ENCODE results near the gene GID8. TPM values are rescaled to one million over a fixed set of nuclear protein-coding genes. Genes with fewer than 3 reads are reported as not detected.

Gene GID8
- total RNA-seq, 2 experiments from 2014 or later = 30.7 to 39.9 TPM

GRCh38 chr20:62902926-62903615 lies 34.9 kb upstream of the GID8 start:
- CTCF ChIA-PET = interaction anchor here (0.6 to 8.3 kb wide), 12 partner anchors 9 to 106 kb away, joined by 3 to 140 read pairs (median 5); no protein-coding TSS in a partner anchor
- POLR2A ChIA-PET = interaction anchor here (0.8 to 0.9 kb wide), 2 partner anchors 15 to 17 kb away, joined by 3 to 6 read pairs; no protein-coding TSS in a partner anchor

GRCh38 chr20:62905536-62906117 lies 32.3 kb upstream of the GID8 start:
- CTCF ChIA-PET = interaction anchor here (0.7 kb wide), 1 partner anchor 816 kb away, joined by 3 read pairs; no protein-coding TSS in a partner anchor
- POLR2A ChIA-PET = no interaction called here
- H3K36me3 Mint-ChIP-seq (ENCODE audit: low read depth) = peaks cover 73% of the 10 kb centered on the region
- DNase-seq (no peak), ATAC-seq (no peak)
- H3K9me3 Mint-ChIP-seq (ENCODE audit: low read depth) = no peaks in the 10 kb centered on the region
- H3K4me3 Mint-ChIP-seq = no peak overlapping the region
- intact Hi-C loops (cut with DNase I, micrococcal nuclease) = no loop called here
- peaks cover 19% of the 10 kb centered on the region for H3K4me1 Mint-ChIP-seq
- no peaks in the 10 kb centered on the region for H3K27me3 Mint-ChIP-seq
- H3K27ac Mint-ChIP-seq = no peak overlapping the region

More at GRCh38 chr20:62902926-62903615, 34.9 kb upstream of the GID8 start:
- Mint-ChIP-seq H3K4me1 (peaks cover 41% of the 10 kb centered on the region), H3K4me3 (no peak overlapping the region), H3K36me3 (ENCODE audit: low read depth) (peaks cover 54% of the 10 kb centered on the region), H3K9me3 (ENCODE audit: low read depth) (no peaks in the 10 kb centered on the region), H3K27me3 (no peaks in the 10 kb centered on the region), H3K27ac (peak overlapping the region; percentile 39)
- ATAC-seq = no peak
- DNase-seq = peak; percentile 30
- intact Hi-C loops (cut with DNase I, micrococcal nuclease) = loop anchor here in 1 of 2 experiments (5.0 kb wide), 1 partner anchor 104 kb away; the partner anchor contains the start of gene BHLHE23

GRCh38 chr20:62906209-62906608 lies 31.7 kb upstream of the GID8 start:
- DNase-seq (no peak), ATAC-seq (no peak)
- no peaks in the 10 kb centered on the region for H3K27me3 Mint-ChIP-seq
- H3K27ac Mint-ChIP-seq = no peak overlapping the region
- CTCF ChIA-PET = interaction anchor here (1.1 kb wide), 1 partner anchor 21 kb away, joined by 3 read pairs; no protein-coding TSS in a partner anchor
- peaks cover 13% of the 10 kb centered on the region for H3K4me1 Mint-ChIP-seq
- POLR2A ChIA-PET = no interaction called here
- peaks cover 78% of the 10 kb centered on the region for H3K36me3 Mint-ChIP-seq (ENCODE audit: low read depth)
- no peak overlapping the region for H3K4me3 Mint-ChIP-seq
- no peaks in the 10 kb centered on the region for H3K9me3 Mint-ChIP-seq (ENCODE audit: low read depth)
- intact Hi-C loops (cut with DNase I, micrococcal nuclease) = no loop called here

- Mint-ChIP-seq H3K9me3 (ENCODE audit: low read depth) (no peaks in the 10 kb centered on the region), H3K4me3 (no peak overlapping the region), H3K4me1 (peaks cover 11% of the 10 kb centered on the region), H3K27ac (peak overlapping the region; percentile 58), H3K36me3 (ENCODE audit: low read depth) (peaks cover 81% of the 10 kb centered on the region), H3K27me3 (no peaks in the 10 kb centered on the region)
- CTCF ChIA-PET = interaction anchor here (0.6 to 3.3 kb wide), 10 partner anchors 9 to 57 kb away, joined by 3 to 60 read pairs (median 7); partner anchors contain the start of genes DIDO1 and GID8
- POLR2A ChIA-PET = interaction anchor here (1.2 kb wide), 2 partner anchors 28 to 31 kb away, joined by 3 read pairs; partner anchors contain the start of gene GID8
- DNase-seq = no peak
- intact Hi-C loops (cut with DNase I, micrococcal nuclease) = no loop called here
- ATAC-seq = no peak
Measured at GRCh38 chr20:62906647-62907375, 31.1 kb upstream of the GID8 start.

- DNase-seq = peak; percentile 62
- CTCF ChIA-PET = interaction anchor here (0.6 to 3.3 kb wide), 16 partner anchors 10 to 578 kb away, joined by 3 to 60 read pairs (median 4); partner anchors contain the start of genes DIDO1 and GID8
- peak; percentile 76 for ATAC-seq
- intact Hi-C loops (cut with DNase I, micrococcal nuclease) = no loop called here
- H3K27ac Mint-ChIP-seq = peak overlapping the region; percentile 58
- no peak overlapping the region for H3K4me3 Mint-ChIP-seq
- POLR2A ChIA-PET = interaction anchor here (0.7 to 1.2 kb wide), 3 partner anchors 27 to 113 kb away, joined by 3 read pairs; partner anchors contain the start of gene GID8
- no peaks in the 10 kb centered on the region for H3K9me3 Mint-ChIP-seq (ENCODE audit: low read depth)
- H3K27me3 Mint-ChIP-seq = no peaks in the 10 kb centered on the region
- H3K36me3 Mint-ChIP-seq (ENCODE audit: low read depth) = peaks cover 79% of the 10 kb centered on the region
- peaks cover 11% of the 10 kb centered on the region for H3K4me1 Mint-ChIP-seq
Measured at GRCh38 chr20:62907384-62908317, 30.3 kb upstream of the GID8 start.

- intact Hi-C loops (cut with DNase I, micrococcal nuclease) = no loop called here
- no peak for DNase-seq
- Mint-ChIP-seq H3K27ac (peak overlapping the region; percentile 29), H3K4me1 (peaks cover 13% of the 10 kb centered on the region), H3K27me3 (no peaks in the 10 kb centered on the region), H3K9me3 (ENCODE audit: low read depth) (no peaks in the 10 kb centered on the region), H3K36me3 (ENCODE audit: low read depth) (peaks cover 74% of the 10 kb centered on the region), H3K4me3 (no peak overlapping the region)
- ChIA-PET CTCF (interaction anchor here (0.6 to 3.3 kb wide), 6 partner anchors 9 to 45 kb away, joined by 3 to 60 read pairs (median 4); partner anchors contain the start of gene DIDO1), POLR2A (no interaction called here)
- no peak for ATAC-seq
Measured at GRCh38 chr20:62908971-62909791, 28.8 kb upstream of the GID8 start.

GRCh38 chr20:62910217-62910766 lies 27.7 kb upstream of the GID8 start:
- POLR2A ChIA-PET = no interaction called here
- H3K36me3 Mint-ChIP-seq (ENCODE audit: low read depth) = peaks cover 67% of the 10 kb centered on the region
- intact Hi-C loops (cut with DNase I, micrococcal nuclease) = no loop called here

GRCh38 chr20:62910777-62911497 lies 27.0 kb upstream of the GID8 start:
- ATAC-seq (no peak), DNase-seq (no peak)
- ChIA-PET CTCF (interaction anchor here (0.8 to 1.6 kb wide), 5 partner anchors 9 to 19 kb away, joined by 3 to 15 read pairs (median 3); no protein-coding TSS in a partner anchor), POLR2A (no interaction called here)
- Mint-ChIP-seq H3K4me1 (peaks cover 25% of the 10 kb centered on the region), H3K27ac (no peak overlapping the region), H3K9me3 (ENCODE audit: low read depth) (no peaks in the 10 kb centered on the region), H3K27me3 (no peaks in the 10 kb centered on the region), H3K36me3 (ENCODE audit: low read depth) (peaks cover 61% of the 10 kb centered on the region), H3K4me3 (no peak overlapping the region)
- intact Hi-C loops (cut with DNase I, micrococcal nuclease) = no loop called here

More at GRCh38 chr20:62910217-62910766, 27.7 kb upstream of the GID8 start:
- CTCF ChIA-PET = interaction anchor here (1.0 to 1.6 kb wide), 2 partner anchors 9 to 20 kb away, joined by 3 read pairs; no protein-coding TSS in a partner anchor
- DNase-seq = no peak
- ATAC-seq = no peak
- no peaks in the 10 kb centered on the region for H3K9me3 Mint-ChIP-seq (ENCODE audit: low read depth)
- H3K27me3 Mint-ChIP-seq = no peaks in the 10 kb centered on the region
- H3K27ac Mint-ChIP-seq = no peak overlapping the region
- H3K4me3 Mint-ChIP-seq = no peak overlapping the region
- peaks cover 18% of the 10 kb centered on the region for H3K4me1 Mint-ChIP-seq

GRCh38 chr20:62911701-62912280 lies 26.2 kb upstream of the GID8 start:
- Mint-ChIP-seq H3K4me3 (no peak overlapping the region), H3K27ac (peak overlapping the region; percentile 31), H3K36me3 (ENCODE audit: low read depth) (peaks cover 55% of the 10 kb centered on the region), H3K27me3 (no peaks in the 10 kb centered on the region), H3K9me3 (ENCODE audit: low read depth) (no peaks in the 10 kb centered on the region), H3K4me1 (peaks cover 32% of the 10 kb centered on the region)
- CTCF ChIA-PET = interaction anchor here (0.8 to 1.6 kb wide), 6 partner anchors 9 to 18 kb away, joined by 3 to 15 read pairs (median 3); no protein-coding TSS in a partner anchor
- intact Hi-C loops (cut with DNase I, micrococcal nuclease) = no loop called here
- POLR2A ChIA-PET = interaction anchor here (0.8 kb wide), 1 partner anchor 16 kb away, joined by 8 read pairs; no protein-coding TSS in a partner anchor
- DNase-seq (no peak), ATAC-seq (no peak)

Measured in activated CD4-positive, alpha-beta T cell treated with anti-CD3 and anti-CD28 coated beads for 36 hours (primary cell).